22Rv1 (cell line): ENCODE data around the gene NKX2-1.

ENCODE experiments used
- H3K27ac ChIP-seq: fragments of 450-650 bp; 2 replicates; pipeline ENCODE4 v1.5.1; 2017
- ZFX ChIP-seq: fragments of 450-650 bp; IDR thresholded peaks from 2 replicates; pipeline ENCODE4 v1.6.1; 2017; ENCODE audit warnings: antibody characterized with exemption, borderline replicate concordance
- TF ChIP-seq, protein P1 (sequence below): fragments of 450-650 bp; IDR thresholded peaks from 2 replicates; pipeline ENCODE4 v1.5.1; 2017; ENCODE audit warnings: mild to moderate bottlenecking

NKX2-1 gene

GRCh38 chr14:36506732-36507614 lies 13.1 kb downstream of the NKX2-1 start:
- TF ChIP-seq, protein P1, sequence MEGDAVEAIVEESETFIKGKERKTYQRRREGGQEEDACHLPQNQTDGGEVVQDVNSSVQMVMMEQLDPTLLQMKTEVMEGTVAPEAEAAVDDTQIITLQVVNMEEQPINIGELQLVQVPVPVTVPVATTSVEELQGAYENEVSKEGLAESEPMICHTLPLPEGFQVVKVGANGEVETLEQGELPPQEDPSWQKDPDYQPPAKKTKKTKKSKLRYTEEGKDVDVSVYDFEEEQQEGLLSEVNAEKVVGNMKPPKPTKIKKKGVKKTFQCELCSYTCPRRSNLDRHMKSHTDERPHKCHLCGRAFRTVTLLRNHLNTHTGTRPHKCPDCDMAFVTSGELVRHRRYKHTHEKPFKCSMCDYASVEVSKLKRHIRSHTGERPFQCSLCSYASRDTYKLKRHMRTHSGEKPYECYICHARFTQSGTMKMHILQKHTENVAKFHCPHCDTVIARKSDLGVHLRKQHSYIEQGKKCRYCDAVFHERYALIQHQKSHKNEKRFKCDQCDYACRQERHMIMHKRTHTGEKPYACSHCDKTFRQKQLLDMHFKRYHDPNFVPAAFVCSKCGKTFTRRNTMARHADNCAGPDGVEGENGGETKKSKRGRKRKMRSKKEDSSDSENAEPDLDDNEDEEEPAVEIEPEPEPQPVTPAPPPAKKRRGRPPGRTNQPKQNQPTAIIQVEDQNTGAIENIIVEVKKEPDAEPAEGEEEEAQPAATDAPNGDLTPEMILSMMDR = no peak
- TF ChIP-seq ZFX = no peak
- no peak overlapping the region for H3K27ac ChIP-seq

- TF ChIP-seq, protein P1 = no peak
- TF ChIP-seq ZFX = no peak
- H3K27ac ChIP-seq = no peak overlapping the region
Observed at GRCh38 chr14:36505892-36506731, 13.9 kb downstream of the NKX2-1 start.

GRCh38 chr14:36505181-36505815 lies 14.7 kb downstream of the NKX2-1 start:
- TF ChIP-seq ZFX = no peak
- TF ChIP-seq, protein P1 = no peak
- no peak overlapping the region for H3K27ac ChIP-seq

DNA sequence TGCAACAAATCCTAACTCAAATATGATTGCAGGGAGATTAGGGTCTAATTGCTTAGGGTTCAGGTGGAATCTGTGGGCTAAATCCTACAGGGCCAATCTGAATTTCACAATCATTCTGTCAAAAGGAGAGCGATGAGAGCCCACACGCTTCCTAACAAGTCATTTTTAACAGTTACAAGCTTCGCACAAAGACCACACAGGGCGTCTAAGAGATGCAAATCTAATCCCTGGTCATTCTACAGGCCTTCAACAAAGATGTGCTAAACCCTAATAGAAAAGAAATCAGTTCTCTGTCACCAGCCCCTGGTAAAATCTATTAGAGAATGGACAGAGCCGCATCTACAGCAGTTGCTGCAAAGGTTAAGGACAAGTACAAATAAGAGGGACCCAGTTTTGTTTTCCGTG lies 15.3 kb downstream of the NKX2-1 start:
- no peak overlapping the region for H3K27ac ChIP-seq
- TF ChIP-seq ZFX = no peak
- TF ChIP-seq, protein P1 = no peak

- H3K27ac ChIP-seq = no peak overlapping the region
Observed at GRCh38 chr14:36503771-36504741, 16.0 kb downstream of the NKX2-1 start.

More at GRCh38 chr14:36503771-36504741, 16.0 kb downstream of the NKX2-1 start:
- no peak for TF ChIP-seq ZFX
- TF ChIP-seq, protein P1 = no peak
